NCI-H128 (cell line): Measurements from ENCODE around the gene ZBTB8B.

Experiments
- DNase-seq: peaks from one replicate; lab custom pipeline; 2025; ENCODE audit not compliant: unreplicated experiment; lab: John Stamatoyannopoulos, UW

The ZBTB8B gene

DNA sequence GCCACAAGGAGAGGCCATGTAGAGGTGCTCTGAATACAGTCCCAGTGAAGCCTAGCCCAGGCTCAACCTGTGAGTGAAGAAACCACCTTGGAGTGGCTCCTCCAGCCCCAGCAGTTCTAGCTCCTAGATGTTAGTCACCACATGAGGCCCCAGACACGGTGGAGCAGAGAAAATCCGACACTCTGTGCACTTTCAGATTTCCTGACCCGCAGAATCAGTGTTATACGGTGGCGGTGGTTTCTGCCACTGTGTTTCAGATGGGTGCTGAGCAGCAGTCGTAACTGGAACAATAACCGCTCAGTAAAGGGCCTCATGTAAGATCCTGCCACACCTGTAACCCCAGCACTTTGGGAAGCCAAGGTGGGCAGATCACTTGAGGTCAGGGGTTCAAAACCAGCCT, 38.3 kb downstream of the ZBTB8B start:
- no peak for DNase-seq

DNA sequence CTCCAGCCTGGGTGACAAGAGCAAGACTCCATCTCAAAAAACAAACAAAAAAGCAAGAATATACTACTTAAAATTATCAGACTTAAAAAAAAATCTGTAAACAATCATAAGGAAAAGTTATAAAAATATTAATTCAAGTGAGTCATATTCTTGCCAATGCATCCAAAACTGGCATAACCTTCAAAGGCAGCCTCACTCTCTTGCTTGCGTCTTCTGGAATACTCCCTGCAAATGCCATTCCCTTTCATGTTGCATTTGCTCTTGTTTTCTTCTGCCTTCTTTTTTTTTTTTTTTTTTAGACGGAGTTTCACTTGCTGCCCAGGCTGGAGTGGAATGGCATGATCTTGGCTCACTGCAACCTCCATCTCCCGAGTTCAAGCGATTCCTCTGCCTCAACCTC, 42.1 kb downstream of the ZBTB8B start:
- no peak for DNase-seq

- no peak for DNase-seq
Measured at GRCh38 chr1:32508761-32509160, 43.9 kb downstream of the ZBTB8B start.

- no peak for DNase-seq
Measured at GRCh38 chr1:32509939-32510338, 45.1 kb downstream of the ZBTB8B start.
